Measurements from ENCODE around the gene GPR161. TPM values are rescaled to one million over a fixed set of nuclear protein-coding genes. Genes with fewer than 3 reads are reported as not detected.

GPR161 gene
- total and polyA plus RNA-seq, 9 donors = 7.4 to 23.4 (median 16.1) TPM

DNA sequence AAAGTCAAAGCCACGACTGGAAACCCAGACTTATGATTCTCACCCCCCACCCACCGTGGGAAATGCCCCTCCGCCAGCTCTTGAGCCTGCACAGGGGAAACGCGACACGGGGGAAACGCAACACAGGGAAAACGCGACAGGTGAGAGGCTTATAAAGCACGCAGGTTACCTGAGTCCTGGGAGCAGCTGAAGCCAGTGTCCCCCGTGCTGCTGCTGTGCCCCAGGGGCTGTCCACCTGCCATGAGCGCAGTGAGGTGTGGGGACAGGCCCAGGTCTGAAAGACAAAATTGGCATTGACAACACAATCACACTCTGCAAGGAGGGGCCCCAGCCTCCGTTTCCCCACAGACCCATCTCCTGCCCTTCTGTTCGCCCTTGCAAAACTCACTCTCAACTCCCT lies 46.3 kb downstream of the GPR161 start:
- TF ChIP-seq EP300 (IDR thresholded peaks at IDR 0.05) = no peak
- TF ChIP-seq, protein P1, sequence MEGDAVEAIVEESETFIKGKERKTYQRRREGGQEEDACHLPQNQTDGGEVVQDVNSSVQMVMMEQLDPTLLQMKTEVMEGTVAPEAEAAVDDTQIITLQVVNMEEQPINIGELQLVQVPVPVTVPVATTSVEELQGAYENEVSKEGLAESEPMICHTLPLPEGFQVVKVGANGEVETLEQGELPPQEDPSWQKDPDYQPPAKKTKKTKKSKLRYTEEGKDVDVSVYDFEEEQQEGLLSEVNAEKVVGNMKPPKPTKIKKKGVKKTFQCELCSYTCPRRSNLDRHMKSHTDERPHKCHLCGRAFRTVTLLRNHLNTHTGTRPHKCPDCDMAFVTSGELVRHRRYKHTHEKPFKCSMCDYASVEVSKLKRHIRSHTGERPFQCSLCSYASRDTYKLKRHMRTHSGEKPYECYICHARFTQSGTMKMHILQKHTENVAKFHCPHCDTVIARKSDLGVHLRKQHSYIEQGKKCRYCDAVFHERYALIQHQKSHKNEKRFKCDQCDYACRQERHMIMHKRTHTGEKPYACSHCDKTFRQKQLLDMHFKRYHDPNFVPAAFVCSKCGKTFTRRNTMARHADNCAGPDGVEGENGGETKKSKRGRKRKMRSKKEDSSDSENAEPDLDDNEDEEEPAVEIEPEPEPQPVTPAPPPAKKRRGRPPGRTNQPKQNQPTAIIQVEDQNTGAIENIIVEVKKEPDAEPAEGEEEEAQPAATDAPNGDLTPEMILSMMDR (IDR thresholded peaks at IDR 0.05) = no peak
- no peak for TF ChIP-seq POLR2A (IDR thresholded peaks at IDR 0.05)
- no peak for DNase-seq
- 93 to 97% (median 94%) methylated on average over 14 of the region's 14 CpGs for WGBS, 3 donors
- Histone ChIP-seq H3K4me3 (no peak overlapping the region), H3K27me3 (no peaks in the 10 kb centered on the region), H3K9me3 (no peaks in the 10 kb centered on the region), H3K27ac (no peak overlapping the region), H3K4me1 (ENCODE audit: insufficient read depth) (peaks cover 14% of the 10 kb centered on the region), H3K36me3 (no peaks in the 10 kb centered on the region)
- intact Hi-C loops (cut with DNase I) = loop anchor here in 2 of 4 donors (5.0 kb wide), 2 partner anchors 47 to 52 kb away; partner anchors contain the start of gene GPR161 (in 1 of the 2)

DNA sequence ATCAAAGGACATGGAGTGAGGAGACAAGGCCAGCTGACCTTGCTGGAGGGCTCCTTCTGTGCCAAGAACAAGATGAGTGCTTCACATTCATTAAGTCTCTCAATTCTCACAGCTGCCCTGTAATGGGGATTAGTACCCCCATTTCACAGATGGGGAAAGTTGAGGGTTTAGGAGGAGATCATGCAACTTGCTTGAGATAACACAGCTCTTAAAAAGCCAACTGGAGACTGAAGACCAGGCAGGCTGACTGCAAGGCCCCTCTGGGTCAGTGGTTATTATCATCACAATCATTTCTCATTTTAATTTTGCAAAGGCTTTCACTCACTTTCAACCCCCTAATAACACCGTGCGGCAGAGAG lies 46.8 kb downstream of the GPR161 start:
- H3K27ac ChIP-seq = no peak overlapping the region
- no peaks in the 10 kb centered on the region for H3K9me3 ChIP-seq
- TF ChIP-seq EP300 (IDR thresholded peaks at IDR 0.05) (no peak), POLR2A (IDR thresholded peaks at IDR 0.05) (no peak)
- TF ChIP-seq, protein P1 (IDR thresholded peaks at IDR 0.05) = no peak
- H3K36me3 ChIP-seq = no peaks in the 10 kb centered on the region
- WGBS, 3 donors = 91 to 96% (median 94%) methylated on average over 2 of the region's 2 CpGs
- no peak overlapping the region for H3K4me3 ChIP-seq
- intact Hi-C loops (cut with DNase I) = loop anchor here in 3 of 4 donors (5.0 to 10.0 kb wide), 4 partner anchors 45 to 375 kb away; partner anchors contain the start of gene GPR161 (in 2 of the 3)
- no peaks in the 10 kb centered on the region for H3K27me3 ChIP-seq
- peaks cover 14% of the 10 kb centered on the region for H3K4me1 ChIP-seq (ENCODE audit: insufficient read depth)
- DNase-seq = no peak

DNA sequence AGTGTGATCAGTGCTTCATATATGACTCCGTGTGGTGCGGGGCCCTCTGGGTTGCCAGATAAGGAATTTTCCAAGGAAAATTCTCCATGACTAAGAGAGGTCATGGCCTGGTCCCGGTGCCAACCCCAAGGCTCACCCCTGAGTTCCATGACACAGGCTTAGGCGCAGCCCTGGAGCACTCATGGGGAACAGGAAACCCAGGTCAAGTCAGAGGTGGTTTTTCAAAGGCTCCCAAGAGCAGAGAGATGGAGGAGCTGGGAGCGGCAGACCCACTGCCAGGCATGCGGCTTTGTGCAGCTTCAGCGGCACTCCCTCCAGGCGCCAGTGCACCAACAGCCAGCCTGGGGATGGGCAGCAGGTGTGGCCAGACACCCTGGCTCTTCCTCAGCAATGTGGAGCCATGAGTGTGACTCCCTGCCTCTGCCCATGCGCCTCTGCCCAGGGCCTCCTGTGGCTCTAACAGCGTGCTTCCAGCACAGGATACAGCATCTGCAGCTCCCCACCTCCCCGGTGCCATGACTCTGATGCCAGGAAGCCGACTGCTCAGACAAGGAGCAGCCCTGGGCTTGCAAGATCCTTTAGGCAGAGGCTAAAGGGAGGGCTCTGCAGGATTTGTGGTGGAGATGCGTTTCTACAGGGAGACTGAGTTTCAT lies 47.3 kb downstream of the GPR161 start:
- H3K9me3 ChIP-seq = no peaks in the 10 kb centered on the region
- peaks cover 16% of the 10 kb centered on the region for H3K4me1 ChIP-seq (ENCODE audit: insufficient read depth)
- no peak overlapping the region for H3K27ac ChIP-seq
- no peak for DNase-seq
- no peaks in the 10 kb centered on the region for H3K27me3 ChIP-seq
- no peak for TF ChIP-seq POLR2A (IDR thresholded peaks at IDR 0.05)
- TF ChIP-seq, protein P1 (IDR thresholded peaks at IDR 0.05) = no peak
- no peak for TF ChIP-seq EP300 (IDR thresholded peaks at IDR 0.05)
- WGBS, 3 donors = 83 to 88% (median 87%) methylated on average over 9 to 13 of the region's 13 CpGs
- no peak overlapping the region for H3K4me3 ChIP-seq
- intact Hi-C loops (cut with DNase I) = loop anchor here in 2 of 4 donors (10.0 kb wide), 2 partner anchors 45 to 375 kb away; partner anchors contain the start of gene GPR161 (in 1 of the 2)
- no peaks in the 10 kb centered on the region for H3K36me3 ChIP-seq

DNA sequence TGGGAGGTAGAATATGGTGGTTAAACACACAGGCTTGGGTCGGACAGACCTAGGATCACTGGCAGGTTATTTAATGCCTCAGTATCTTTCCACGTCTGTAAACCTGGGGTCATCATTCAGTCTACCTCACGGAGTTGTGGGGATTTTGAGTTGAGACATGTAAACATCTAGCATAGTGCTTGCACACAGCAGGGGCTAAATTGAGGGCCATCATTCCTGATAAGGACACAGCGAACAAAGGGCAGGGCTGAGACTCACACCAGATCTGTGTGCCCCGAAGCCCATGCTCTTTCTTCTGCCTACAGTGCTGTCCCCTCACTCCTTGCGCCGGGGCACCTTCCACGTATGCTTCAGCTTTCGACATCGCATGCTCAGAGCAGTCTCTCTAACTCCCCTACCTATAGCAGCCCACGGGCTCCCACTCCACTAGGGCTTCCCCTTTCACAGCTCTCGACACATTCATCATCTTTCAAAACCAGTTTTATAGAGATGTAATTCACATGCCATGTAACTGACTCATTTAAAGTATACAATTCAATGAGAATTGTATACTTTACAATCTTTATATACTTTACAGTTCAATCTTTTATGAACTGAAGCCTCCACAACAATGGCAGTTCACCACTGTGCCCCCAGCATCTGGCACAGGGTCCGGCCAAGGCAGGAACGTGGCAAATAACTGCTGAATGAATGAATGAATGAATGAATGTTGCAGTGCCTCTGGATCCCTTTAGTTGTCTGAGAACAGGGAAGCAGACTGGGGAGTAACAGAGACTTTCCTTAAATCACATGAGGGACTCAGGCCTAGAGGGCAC lies 48.0 kb downstream of the GPR161 start:
- Histone ChIP-seq H3K27me3 (no peaks in the 10 kb centered on the region), H3K4me3 (no peak overlapping the region), H3K9me3 (no peaks in the 10 kb centered on the region), H3K27ac (no peak overlapping the region), H3K36me3 (no peaks in the 10 kb centered on the region), H3K4me1 (ENCODE audit: insufficient read depth) (peaks cover 18% of the 10 kb centered on the region)
- intact Hi-C loops (cut with DNase I) = loop anchor here in 2 of 4 donors (10.0 kb wide), 2 partner anchors 46 to 374 kb away; partner anchors contain the start of gene GPR161 (in 1 of the 2)
- no peak for TF ChIP-seq EP300 (IDR thresholded peaks at IDR 0.05)
- TF ChIP-seq POLR2A (IDR thresholded peaks at IDR 0.05) = no peak
- TF ChIP-seq, protein P1 (IDR thresholded peaks at IDR 0.05) = no peak
- 94 to 95% (median 94%) methylated on average over 14 of the region's 14 CpGs for WGBS, 3 donors
- no peak for DNase-seq
